GM21367 (cell line): ENCODE data around the gene EPHB4.
A peak's percentile ranks its signal among the peaks of the same experiment; 100 is the strongest.
"Not testable (repeated sequence)": the region's sequence is repeated elsewhere in the genome, so short reads cannot be mapped to it uniquely, and the experiment has no call there.

Experiments used
- ATAC-seq: cut with Tn5 transposase; IDR thresholded peaks from one replicate; pipeline ENCODE4 v1.9.1; 2021; ENCODE audit not compliant: unreplicated experiment

The EPHB4 gene

DNA sequence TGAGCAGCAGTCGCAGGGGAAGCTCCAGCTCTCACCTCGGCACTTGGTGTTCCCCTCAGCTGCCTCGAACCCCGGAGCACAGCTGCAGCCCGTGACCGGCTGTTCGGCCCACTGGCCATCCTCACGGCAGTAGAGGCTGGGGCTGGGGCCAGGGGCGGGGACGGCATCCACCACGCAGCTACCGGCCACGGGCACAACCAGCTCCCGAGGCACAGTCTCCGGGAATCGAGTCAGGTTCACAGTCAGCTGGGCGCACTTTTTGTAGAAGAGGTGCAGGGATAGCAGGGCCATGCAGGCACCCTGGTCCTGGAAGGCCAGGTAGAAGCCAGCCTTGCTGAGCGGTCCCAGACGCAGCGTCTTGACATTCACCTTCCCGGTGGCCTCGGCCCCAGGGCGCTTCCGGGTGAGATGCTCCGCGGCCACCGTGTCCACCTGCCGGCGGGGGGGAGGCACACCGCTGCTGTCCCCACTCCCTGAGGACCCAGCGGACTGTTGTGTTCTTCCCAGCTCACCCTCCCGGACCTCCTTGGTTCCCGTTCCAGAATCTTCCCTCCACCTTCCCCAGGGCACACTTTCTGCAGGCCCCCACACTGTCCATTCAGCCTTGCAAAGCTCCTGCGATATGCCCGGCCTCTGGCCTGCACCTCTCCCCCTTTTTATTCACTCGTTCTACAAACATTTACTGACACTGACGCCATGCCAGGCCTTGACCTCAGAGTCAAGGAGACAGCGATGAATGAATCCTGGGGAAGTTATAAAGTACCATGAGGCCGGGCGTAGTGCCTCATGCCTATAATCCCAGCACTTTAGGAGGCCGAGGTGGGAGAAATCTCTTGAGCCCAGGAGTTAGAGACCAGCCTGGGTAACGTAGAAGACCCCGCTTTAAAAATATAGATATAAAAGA is 4.8 kb downstream of the EPHB4 start:
- ATAC-seq: no peak

DNA sequence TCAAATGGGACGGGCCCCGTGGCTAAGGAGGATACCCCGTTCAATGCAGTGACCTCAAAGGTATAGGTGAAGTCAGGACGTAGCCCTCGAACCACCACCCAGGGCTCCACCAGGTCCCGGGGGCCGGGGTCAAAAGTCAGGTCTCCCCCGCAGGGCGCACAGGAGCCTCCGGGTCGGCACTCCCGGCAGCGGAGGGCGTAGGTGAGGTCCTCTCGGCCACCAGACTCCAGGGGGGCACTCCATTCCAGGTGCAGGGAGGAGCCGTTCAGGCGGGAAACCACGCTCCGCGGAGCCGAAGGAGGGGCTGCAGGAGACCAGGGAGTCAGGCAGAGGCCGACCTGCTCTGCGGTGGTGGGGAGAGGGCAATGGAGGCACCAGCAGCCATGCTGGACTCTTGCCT is 7.7 kb downstream of the EPHB4 start:
- no peak for ATAC-seq

DNA sequence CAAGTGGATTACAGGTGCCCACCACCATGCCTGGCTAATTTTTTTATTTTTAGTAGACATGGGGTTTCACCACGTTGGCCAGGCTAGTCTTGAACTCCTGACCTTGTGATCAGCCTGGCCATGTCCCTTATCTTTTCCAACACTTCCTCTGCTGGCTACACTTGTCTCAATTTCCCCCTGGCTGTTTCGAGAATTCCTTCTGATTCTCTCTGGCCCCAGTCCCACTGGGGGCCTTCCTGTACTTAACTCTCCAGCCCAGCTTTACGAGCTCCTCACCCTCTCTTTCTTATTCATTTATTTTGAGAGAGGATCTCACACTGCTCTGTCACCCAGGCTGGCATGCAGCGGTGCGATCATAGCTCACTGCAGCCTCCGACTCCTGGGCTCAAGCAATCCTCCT is 8.5 kb downstream of the EPHB4 start:
- no peak for ATAC-seq

DNA sequence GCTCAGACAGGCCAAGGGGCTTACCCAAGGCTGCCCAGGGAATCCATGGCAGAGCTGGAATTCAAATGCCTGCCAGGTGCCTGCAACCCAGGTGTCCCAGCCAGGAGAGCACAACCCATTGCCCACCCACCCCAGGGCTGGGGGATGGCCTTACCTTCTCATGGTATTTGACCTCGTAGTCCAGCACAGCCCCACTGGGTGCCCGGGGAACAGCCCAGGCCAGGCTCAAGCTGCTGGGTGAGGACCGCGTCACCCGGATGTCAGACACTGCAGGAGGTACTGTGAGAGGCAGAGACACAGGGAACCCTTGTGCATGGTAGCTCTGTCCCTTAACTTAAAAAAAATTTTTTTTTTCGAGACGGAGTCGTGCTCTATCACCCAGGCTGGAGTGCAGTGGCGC is 9.0 kb downstream of the EPHB4 start:
- ATAC-seq: no peak

DNA sequence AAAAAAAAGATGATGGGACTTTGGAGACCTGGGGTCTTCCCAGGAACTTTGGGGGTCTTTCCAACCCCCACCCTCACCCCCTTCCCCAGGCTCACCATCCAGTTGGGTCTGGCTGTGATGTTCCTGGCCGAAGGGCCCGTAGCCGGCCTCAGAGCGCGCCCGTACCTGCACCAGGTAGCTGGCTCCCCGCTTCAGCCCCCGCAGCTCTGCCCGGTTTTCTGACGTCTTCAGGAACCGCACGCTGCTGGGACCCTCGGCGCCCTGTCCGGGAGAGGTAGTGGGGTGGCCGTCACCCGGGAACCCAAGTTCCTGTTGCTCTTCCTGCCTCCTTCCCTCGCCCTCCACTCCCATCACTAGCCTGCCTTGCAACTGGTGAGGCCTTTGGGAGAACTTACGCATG is 10.2 kb downstream of the EPHB4 start:
- no peak for ATAC-seq

DNA sequence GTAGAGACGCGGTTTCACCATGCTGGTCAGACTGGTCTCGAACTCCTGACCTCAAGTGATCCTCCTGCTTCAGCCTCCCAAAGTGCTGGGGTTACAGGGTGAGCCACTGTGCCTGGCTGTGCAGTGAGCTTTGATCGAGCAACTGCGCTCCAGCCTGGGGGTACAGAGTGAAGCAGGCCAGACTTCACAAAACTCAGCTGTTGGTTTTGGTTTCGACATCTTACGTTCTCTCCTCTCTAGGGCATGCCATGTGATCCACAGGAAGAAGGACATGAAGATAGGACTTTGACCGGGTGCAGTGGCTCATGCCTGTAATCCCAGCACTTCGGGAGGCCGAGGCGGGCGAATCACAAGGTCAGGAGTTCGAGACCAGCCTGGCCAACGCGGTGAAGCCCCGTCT is 10.8 kb downstream of the EPHB4 start:
- ATAC-seq: not testable (repeated sequence)

DNA sequence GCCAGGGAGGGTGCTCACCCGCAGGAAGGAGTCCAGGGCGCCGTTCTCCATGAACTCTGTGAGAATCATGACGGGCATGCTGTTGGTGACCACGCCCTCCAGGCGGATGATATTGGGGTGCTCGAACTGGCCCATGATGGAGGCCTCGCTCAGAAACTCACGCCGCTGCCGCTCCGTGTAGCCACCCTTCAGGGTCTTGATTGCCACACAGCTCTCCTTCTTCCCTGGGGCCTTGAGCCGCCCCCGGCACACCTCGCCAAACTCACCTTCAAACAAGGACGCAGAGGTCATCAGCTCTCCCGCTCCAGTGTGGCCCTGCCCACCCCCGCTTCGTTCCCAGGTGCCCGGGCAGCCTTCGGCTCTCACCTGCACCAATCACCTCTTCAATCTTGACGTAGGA is 14.6 kb downstream of the EPHB4 start:
- no peak for ATAC-seq

DNA sequence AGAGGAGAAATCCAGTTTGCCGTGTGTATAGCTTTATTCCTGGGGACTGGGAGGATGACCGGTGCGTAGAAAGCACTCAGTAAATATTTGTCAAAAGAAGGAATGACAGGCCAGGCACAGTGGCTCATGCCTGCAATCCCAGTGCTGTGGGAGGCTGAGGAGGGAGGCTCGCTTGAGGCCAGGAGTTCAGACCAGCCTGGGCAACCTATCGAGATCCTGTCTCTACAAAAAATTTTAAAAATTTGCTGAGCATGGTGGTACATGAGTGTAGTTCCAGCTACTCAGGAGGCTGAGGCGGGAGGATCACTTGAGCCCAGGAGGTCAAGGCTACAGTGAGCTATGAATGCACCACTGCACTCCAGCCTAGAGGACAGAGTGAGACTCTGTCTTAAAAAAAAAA is 15.8 kb downstream of the EPHB4 start:
- ATAC-seq: no peak

DNA sequence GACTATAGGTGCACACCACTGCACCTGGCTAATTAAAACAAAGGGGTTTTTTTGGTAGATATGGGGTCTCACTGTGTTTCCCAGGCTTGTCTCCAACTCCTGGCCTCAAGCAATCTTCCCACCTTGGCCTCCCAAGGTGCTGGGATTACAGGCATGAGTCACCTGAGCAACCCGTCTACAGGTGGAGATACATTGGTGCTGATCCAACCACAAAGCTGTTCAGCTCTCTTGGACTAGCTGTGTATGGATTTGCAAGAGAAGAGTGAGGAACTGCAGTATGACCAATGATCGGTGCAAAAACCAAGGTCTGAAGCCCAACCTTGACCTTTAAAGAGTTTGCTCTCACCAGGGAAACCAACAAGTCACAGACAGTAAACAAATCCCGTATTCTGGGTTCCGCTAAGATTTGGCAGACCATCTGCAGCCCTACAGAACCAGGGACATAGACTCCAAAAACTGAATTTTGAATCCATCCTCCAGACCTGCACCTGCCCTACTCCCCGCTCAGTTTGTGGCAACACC is 18.9 kb downstream of the EPHB4 start:
- ATAC-seq: no peak

DNA sequence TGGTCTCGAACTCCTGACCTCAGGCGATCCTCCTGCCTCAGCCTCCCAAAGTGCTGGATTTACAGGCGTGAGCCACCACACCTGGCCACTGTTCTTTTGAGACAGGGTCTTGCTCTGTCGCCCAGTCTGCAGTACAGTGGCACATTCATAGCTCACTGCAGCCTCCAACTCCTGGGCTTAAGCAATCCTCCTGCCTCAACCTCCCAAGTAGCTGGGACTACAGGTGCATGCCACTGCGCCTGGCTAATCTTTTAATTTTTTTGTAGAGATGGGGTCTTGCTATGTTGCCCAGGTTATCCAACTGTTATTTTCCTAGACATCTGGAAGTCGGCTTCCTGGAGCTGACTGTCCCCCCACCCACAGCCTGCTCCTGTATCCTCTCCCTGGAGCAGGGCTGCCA is 20.4 kb downstream of the EPHB4 start:
- not testable (repeated sequence) for ATAC-seq

DNA sequence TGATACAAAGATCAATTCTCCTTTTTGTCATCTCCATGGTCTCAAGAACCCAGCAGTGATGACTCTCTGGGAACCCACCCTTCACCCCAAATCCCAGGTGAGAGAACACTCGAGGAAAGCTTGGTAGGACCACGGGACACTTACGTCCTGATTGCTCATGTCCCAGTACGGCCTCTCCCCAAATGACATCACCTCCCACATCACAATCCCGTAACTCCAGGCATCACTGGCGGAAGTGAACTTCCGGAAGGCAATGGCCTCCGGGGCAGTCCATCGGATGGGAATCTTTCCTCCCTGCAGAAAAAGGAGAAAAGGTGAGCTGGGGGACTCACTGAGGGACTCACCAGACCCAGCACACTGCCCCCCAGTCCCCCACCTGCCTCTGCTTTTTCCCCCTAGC is 21.0 kb downstream of the EPHB4 start:
- ATAC-seq: no peak

DNA sequence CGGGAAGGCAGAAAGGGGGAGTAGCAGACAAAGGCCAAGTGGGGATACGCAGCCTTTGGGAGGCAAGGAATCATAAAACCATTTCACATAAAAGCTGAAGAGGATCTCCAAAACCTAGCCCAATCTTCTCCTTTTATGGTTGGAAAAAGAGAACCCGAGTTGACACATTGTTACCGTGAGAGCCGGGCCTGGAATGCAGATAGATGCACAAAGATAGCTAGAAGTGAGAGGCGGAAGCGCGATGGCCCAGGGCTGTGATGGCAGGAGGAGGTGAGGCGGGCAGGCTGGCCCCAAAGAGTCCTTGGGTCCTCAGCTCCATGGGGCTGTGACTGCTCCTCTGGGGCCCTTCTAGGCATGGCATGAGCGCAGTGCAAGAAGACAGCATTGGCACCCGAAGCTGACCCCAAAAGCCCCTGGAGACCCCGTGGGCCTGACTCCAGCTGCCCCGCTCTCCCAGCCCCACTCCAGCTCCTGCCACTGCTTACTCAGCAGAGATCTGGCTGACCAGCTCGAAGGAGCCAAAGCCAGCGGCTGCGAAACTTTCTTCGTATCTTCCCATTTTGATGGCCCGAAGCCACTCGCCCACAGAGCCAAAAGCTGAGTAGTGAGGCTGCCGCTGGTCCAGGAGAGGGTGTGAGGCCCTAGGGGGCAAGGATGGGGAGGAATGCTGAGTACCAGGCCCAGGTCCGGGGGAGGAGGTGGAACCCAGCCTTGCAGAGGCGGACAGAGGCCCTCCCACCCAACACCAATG is 22.5 kb downstream of the EPHB4 start:
- ATAC-seq: no peak

DNA sequence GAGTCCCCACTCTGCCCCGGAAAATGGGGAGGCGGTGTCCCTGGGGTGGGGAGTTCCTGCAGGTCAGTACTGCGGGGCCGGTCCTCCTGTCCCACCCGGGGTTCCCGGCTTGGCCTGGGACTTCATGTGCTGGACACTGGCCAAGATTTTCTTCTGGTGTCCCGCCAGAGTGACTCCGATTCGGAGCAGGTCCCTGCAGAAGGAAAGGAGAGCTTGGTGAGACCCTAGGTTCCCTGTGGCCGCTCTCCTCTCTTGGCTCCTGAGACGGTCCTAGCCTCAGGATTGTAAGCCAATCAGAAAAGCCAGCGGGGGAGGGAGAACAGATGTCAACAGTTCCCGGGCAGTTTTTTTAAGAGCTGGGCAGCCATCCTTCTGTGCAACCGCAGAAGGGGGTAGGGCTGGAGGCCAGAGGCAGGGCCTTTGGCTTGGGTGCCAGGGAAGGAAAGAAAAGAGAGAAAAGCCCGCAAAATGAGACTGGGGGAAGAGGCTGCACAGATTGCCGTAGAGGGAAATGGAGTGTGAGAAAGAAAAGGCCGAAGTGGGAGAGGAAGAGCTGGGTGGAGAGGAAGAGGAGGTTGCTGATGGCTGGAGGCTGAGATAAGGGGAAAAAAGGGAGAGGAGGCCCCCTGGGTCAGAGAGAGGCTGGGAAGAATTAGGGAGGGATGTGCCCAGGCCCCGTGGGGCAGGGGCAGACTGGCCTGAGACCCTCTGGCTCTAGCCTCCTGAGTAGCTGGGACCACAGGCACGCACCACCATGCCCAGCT is 23.7 kb downstream of the EPHB4 start:
- peak; percentile 85 for ATAC-seq

DNA sequence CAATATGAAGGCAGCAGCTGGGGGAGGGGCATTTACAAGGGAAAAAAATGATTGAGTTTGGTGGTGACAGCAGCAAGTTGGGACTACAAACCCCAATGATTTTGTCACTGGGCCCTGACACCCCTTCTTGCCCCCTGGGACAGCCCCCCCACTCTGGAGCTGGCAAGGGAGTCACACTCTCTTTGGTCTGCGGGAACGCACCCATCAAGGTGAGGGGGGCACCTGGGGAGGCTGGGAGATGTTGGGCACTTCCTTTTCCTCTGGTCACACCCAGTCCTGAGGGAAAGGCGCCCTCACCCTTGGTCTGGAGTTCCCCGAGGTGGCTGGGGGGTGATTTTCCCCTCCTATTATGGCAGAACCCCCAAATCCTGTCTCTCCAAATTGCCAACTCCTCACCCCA is 24.4 kb downstream of the EPHB4 start:
- no peak for ATAC-seq

DNA sequence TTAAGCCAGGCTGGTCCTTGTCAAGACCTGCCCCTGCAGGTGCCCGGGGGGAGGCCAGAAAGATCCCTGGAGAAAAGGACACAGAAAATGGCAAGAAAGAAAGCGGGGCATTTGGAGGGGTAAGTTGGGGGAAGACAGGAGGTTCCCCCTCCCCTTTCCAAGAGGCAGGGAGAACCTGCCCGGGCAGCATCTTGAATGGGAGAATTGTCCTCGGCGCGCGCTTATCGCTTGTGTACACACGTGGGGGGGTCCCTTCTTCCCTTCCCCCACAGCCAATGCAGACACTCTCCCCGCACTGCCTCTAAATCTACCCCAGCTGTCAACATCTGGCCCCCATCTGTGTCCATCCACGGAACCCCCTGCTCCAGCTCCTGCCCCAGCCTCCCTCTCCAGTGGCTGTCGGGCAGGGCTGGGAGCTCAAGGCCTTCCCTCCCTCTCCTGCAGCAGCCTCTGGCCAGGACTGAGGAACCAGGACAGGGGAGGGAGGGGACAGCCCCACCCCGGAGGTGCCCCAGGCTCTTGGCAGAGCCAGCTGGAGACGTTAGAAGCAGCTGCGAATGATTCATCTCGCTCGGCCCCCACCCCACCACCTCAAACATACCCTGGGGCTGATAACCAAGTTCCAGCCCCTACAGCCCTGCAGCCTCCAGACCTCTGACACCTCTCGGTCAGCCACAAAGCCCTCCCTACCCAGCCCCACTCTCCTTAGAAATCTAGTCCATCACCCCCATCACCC is 25.3 kb downstream of the EPHB4 start:
- ATAC-seq: no peak

DNA sequence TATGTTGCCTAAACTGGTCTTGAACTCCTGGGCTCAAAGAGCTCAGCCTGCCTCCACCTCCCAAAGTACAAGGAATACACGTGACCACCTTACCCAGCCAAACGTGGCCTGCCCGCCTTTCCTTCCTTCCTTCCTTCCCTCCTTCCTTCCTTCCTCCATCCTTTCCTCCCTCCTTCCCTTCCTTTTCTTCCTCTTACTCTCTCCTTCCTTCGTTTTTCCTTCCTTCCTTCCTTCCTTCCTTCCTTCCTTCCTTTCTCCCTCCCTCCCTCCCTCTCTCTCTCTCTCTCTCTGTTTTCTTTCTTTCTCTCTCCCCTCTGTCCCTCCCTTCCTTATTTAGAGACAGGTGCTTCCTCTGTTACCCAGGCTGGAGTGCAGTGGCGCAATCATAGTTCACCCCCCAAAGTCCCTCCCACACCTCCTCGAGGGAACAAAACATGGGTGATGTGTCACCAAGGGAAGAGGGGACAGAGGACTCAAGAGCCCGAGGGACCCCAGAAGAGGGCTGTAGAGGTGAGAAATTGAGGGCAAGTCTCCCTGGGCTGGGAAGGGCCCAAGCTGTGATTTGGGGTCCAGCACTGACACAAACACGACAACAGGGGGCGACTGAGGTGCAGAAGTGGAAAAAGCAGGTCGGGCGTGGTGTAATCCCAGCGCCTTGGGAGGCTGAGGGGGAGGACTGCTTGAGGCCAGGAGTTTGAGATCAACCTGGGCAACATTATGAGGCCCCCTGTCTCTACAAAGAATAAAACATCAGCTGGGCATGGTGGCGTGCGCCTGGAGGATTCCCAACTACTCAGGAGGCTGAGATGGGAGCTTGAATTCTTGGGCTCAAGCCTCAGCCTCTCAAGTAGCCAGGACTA is 28.1 kb downstream of the EPHB4 start:
- no peak for ATAC-seq

DNA sequence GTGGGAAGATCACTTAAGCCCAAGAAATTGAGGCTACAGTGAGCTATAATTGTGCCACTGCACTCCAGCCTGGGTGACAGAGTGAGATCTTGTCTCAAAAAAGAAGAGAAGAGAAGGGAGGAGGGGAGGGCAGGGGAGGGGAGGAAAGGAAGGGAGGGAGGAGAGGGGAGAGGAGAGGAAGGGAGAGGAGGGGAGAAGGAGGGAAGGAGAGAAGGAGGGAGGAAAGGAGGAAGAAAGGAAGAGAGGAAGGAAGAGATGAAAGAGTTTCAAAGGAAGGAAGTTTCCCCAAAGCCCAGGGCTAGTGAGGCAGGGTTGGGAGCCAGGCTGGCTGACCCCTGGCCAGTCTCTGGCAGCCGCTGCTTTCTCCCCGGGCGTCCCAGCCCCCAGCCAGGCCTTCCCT is 32.6 kb downstream of the EPHB4 start:
- no peak for ATAC-seq

DNA sequence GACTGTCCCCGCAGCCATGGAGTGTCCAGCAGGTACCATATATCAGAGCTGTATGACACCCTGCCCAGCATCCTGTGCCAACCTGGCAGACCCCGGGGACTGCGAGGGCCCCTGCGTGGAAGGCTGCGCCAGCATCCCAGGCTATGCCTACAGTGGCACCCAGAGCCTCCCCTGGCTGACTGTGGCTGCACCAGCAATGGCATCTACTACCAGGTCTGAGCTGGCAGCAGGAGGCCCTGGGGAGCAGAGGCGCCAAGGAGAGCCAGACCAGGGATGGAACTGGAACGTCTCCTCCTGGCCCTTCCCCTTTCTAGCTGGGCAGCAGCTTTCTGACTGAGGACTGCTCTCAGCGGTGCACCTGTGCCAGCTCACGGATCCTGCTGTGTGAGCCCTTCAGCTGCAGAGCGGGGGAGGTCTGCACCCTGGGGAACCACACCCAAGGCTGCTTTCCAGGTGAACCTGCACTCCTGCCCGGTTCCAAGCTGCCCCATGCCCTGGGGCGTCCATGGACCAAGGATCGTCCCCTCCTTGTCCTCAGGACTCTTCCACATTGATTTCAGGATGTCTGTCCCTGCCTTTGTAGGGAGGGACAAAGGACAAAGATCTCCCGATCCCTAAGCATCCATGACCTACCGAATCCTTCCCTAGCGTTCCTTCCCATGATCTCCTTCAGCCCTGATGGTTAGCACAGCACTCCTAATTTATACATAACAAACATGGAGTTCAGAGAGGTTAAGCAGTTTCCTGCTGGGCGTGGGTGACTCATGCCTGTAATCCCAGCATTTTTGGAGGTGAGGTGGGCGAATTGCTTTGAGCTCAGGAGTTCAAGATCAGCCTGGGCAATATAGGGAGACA is 33.3 kb downstream of the EPHB4 start:
- no peak for ATAC-seq
